HCT116 (cell line): Measurements from ENCODE around the gene TKTL1.

Source experiments
- CBX3 ChIP-seq: IDR thresholded peaks from 2 replicates; pipeline ENCODE4 v1.6.1; 2012; ENCODE audit warnings: low read depth
- SRF ChIP-seq: IDR thresholded peaks from 2 replicates; pipeline ENCODE4 v1.6.1; 2012; ENCODE audit warnings: low read depth

GRCh38 chrX:154365052-154365600, 69.5 kb downstream of the TKTL1 start:
- TF ChIP-seq SRF (no peak), CBX3 (no peak)
